ENCODE measurements around the gene C14orf39.

Gene C14orf39, protein sequence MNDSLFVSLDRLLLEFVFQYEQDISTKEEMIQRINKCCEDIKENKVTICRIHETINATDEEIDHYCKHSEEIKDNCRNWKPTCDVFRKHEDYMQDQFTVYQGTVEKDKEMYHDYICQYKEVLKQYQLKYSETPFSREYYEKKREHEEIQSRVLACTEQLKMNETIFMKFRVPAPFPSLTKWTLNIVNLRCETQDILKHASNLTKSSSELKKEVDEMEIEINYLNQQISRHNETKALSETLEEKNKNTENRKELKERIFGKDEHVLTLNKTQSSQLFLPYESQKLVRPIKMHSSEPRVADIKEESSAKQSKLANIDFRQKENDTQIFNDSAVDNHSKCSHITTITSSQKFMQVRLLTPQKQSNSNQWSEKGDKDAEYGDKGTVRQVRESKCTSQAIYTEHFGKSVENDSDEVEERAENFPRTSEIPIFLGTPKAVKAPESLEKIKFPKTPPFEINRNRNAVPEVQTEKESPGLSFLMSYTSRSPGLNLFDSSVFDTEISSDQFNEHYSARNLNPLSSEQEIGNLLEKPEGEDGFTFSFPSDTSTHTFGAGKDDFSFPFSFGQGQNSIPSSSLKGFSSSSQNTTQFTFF

DNA sequence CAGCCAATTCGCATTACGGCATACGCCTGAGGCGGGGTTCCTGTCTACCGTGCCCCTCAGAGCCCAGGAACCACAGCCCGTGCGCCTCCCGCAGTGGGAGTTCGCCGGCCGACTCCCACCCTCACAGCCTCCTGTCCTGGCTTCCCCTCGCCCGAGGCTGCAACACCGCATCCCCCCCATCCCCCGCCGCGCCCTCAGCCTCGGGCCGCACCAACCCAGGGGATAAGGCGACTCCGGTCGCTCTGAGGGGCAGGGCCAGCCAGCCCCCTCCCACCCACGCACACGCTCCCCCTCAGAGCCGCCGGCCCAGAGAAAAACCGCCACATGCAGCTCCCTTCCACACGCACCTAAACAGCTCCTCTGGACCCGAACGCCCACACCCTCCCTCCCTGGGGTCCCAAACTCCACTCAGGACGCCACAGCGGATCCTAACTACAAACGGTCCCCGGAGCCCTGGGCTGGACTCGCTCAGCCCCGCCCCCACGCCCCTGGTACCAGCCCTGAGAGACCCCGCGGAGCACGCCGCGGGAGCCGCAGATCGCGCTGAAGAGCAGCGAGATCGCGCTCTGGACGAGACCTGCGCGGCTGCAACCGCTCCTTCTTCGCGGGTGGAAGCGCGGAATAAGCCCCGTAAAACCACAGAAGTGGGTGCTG, at the start of gene C14orf39:
Gene C14orf39, minus strand, starts transcription at position 466 of the 654 bp plus-strand sequence. CDS start 985 bp downstream, outside the sequence.
- FAIRE-seq = no peak

DNA sequence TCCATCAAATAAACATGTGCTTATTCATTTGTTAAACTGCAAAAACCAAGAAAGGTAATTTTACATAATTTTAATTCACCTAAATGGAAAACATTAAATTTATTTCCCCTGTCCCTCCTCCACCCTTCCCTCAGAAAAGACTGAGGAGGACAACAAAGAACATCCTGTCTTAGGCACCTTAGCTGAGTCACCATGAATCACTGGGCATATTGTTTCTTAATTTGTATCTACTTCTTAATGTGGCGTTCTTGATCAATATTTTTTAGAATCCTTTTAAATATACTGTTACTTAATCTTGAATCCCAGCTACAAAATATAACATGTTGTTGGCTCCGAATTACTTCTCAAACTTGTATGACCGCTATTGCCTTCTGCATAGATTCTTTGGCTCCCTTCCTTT, 46.6 kb upstream of the C14orf39 start:
- no peak for FAIRE-seq

DNA sequence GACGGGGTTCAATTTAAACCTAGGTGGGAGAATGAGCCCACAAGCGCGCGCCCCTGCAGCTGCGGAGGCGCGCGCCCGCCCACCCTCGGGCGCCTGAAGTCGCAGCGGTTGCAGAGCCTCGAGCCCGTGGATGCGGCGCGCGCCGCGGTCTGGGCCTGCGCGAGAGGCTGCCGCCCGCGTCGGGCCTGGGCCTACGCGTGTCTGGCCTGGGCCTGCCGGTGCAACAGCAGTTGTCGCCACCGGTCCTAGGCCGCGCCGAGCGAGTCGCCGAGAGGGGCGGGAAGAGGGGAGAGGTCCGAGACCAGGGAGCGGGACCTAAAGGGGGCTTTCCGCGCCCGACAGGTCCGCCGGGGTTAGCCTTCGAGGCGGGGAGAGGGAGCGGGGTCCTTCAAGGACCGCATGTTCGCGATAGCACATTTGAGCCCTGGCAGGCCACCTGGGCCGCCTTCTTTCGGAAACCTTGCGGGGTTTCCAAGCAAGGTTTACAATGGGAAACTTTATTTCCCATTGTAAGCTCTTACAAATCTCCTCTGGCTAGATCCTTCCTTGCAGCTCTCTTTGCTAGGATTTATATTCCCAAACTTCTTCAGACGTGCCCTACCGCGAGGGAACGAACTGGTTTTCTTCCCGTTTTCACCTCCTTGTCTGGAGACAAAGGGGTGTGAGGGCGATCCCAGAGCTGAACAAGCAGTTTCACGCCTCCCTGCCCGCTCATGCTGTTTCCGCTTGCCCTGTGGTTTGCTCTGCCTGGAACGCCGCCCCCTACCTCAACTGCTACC, 29.8 kb upstream of the C14orf39 start:
- no peak for FAIRE-seq

DNA sequence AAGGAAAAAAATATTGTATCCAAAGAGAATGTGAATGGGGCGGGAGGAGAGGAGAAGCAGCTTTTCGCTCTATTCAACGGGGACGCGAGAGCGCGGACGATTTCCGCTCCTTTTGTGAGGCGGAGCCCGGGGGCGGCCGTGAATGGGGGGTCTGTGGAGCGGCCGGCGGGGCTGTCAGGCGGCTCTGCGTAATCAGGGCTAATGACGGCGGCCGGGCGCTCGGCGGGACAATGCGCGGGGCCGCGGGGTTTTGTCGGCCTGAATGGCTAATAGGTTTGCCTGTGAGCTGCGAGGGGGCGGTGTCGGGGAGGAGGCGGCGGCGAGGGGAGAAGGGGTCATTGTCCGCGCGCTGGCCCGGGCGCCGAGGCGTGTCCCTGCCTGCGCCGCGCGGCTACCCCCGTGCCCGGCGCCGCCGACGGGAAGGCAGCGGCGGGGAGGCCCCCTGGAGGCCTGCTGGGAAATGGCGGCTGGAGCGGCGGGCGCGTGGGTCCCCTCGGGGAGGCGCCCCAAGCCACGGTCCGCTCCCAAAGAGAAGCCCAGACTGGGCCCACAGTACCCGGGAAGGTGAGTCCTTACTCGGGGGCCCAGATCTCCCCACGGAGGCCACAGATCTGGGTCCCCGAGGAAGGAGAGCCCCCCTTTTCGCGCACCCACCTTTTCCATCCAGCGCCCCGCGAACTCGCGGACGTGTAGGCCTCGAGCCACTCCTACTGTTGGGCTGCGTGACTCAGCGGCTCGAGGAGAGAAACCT, 29.1 kb upstream of the C14orf39 start:
- no peak for FAIRE-seq

DNA sequence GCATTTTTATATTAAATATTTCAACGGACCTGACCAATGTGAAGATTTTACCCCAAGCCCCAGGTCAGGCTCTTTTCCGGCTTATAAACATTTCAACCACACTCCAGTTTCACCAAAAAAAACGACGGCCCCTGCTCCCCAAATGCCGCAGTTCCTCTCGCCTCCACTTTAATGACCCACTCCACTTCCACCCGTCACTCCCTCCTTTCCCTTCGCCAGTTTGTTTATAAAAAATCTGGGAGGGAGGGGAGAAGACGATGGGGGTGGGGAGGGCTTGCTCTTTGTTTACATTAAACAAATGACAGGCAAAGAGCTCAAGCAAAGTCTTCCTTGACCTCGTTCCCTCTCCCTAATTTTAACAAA, 28.5 kb upstream of the C14orf39 start:
- FAIRE-seq = no peak

DNA sequence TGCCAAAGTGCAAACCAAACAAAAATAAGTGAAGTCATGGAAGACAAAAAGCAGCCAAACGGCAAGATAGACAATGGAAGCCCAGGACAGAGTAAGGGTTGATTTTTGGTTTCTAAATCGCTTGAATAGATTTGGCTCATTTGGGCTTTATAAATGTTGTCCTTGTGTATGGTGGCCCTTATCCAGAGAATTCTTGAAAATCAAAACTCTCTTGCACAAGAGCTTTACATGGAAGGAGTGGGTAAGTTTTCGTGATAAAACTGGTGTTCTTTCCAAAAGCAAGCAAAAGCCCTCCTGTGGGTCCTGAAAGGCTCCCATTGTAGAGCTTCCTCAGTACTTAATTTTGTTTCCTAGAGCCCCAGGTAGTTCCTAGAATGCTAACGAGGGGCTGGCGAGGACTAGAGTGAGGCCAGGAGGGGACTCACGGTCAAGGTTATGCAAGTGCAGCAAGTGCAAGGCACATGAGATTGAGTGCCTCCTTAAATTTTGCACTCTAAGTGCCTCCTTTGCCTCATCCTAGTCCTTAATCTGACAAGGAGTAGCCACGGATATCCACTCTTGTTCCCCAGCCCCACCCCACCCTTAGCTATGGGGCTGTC, 27.2 kb upstream of the C14orf39 start:
- FAIRE-seq = no peak

DNA sequence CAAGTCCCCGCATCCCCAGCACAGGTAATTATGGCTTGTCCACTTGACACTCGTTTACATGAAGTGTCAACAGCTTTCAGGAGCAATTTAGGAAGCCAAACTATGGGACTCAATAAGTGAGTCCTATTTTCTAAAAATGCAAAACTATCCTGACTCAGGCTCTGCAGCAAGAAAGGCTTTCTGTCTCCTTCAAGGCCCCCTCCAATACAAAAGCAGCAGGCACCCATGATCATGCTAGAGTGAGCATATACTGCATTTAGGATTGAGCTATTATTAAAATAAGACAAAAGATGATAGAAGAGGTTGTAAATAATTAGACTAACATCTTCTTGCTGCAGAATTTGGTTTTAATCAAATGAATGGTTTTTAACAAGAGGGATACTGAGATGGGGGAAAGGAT, 26.3 kb upstream of the C14orf39 start:
- no peak for FAIRE-seq

DNA sequence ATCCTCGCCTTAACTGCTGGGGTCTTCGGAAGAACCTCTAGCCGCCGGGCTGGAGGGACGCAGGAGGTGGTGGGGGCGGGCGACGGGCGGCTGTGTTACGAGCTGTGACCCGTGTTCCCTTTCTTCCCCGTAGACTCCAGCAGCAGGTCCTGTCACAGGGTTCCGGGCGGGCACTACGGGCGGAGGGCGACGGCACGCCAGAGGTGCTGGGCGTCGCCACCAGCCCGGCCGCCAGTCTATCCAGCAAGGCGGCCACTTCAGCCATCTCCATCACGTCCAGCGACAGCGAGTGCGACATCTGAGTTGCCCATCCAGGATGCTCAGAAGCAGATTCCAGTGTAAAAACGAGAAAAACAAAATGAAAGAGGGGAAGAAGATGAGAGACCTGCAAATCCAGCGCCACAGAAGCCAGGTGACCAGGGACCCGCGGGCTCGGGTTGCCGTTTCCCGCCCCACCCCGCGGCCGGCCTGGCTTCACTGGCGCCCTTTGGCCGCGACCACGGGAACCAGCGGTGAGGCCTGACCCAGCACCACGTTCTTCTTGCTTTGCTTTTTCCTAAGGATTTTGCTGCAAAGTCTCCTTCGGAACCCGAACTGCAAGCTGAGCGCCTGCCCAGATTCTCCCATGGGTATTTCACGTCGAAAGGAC, 25.2 kb upstream of the C14orf39 start:
- FAIRE-seq = no peak

DNA sequence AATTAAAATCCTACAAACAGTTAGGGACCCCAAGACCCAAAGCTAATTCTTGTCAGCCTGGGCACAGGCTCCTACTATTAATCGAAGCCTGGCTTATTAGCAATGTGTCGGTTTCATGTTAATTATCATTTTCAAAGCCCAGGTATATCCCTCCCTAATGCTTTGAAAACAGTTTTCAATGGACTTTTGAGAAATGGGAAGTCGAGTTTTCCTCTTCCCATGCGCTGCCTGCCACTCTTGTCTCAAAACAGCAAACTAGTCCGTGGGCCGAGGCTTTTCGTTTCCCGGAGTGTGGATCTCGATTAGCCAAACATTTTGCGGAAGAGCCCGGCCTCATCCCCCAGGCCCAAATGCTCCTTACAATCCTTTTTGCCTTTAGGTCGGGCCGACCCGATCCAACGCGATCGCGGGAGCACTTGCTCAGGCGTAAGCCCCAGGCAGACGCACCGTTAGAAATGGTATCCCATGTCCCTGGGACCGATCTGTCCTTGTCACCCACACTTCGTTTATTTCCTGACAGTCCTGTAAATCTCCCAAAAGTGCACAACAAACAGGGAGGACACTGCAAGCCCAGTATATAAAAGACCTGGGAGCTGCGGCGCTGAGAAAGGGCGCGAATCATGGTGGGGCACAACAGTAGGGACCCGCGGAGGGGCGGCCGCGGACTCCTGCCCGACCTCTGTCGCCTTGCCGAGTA, 24.5 kb upstream of the C14orf39 start:
- no peak for FAIRE-seq

DNA sequence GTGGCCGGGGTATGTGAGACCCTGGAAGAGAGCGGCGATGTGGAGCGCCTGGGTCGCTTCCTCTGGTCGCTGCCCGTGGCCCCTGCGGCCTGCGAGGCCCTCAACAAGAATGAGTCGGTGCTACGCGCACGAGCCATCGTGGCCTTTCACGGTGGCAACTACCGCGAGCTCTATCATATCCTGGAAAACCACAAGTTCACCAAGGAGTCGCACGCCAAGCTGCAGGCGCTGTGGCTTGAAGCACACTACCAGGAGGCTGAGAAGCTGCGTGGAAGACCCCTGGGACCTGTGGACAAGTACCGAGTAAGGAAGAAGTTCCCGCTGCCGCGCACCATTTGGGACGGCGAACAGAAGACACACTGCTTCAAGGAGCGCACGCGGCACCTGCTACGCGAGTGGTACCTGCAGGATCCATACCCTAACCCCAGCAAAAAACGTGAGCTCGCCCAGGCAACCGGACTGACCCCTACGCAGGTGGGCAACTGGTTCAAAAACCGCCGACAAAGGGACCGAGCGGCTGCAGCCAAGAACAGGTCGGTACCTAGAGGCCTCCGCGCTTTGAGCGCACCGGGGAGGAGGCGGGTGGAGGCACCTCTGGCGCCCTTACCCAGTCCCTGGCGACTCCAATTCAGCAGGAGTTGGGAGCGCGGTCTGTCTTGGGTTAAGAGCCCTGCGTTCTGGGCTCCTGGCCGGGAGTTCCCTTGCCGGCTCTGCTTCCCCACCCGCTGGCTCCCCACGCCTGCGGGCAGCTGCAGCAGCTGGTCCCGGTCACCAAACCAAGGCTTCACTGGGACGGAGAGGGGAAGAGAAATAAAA, 23.8 kb upstream of the C14orf39 start:
- no peak for FAIRE-seq

DNA sequence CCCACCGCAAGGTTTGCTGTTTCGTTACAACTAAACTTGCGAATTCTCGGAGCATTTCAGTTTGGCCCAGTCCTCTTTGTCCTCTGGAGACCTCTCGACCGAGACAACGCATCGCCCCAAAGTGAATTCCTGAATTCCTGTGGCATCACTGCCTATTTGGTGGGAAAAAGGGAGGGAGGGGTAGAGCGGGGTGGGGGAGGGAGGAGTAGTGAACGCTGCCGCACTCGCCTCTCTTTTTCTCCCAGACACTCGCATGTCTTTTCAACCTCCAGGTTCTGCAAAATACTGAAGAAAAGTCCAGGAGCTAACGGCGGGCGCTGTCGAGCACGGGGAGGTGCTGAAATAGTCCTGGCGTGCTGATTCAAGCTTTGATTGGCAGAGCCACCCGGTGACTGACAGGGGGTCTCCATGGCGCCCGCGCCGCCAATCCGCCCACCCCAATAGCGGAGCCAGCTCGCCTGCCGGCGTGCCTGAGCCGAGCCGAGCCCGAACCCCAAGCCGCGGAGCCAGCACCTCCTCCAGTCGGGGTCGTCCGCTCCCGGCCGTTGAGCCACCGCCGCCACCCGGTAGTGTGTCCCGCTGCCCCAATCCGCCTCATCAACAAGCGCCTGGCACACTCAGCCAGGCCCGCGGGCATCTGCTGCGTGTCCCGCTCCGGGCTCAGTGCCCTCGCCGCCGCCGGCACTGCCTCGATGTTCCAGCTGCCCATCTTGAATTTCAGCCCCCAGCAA, 23.0 kb upstream of the C14orf39 start, which contains the start of gene SIX6:
Gene SIX6, plus strand, starts transcription at position 440 of the 731 bp plus-strand sequence. Its CDS starts 253 bp downstream, at position 693.
- FAIRE-seq = no peak

DNA sequence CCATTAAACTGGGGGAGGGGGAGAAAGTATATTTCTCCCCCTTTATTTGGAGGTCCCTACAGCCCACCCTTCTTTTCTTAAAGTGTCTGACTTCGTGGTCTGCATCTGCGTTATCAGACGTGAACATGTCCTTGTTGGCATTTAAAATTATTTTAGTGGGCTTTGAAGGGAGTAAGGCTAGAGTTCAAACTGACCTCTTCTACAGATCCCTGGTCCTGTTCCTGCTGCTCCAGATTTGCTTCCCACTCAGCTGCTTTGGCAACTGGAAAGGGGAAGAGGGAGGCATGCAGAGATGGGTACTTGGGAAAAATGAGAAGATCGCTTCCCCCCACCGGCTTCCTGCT, 22.5 kb upstream of the C14orf39 start:
- no peak for FAIRE-seq

DNA sequence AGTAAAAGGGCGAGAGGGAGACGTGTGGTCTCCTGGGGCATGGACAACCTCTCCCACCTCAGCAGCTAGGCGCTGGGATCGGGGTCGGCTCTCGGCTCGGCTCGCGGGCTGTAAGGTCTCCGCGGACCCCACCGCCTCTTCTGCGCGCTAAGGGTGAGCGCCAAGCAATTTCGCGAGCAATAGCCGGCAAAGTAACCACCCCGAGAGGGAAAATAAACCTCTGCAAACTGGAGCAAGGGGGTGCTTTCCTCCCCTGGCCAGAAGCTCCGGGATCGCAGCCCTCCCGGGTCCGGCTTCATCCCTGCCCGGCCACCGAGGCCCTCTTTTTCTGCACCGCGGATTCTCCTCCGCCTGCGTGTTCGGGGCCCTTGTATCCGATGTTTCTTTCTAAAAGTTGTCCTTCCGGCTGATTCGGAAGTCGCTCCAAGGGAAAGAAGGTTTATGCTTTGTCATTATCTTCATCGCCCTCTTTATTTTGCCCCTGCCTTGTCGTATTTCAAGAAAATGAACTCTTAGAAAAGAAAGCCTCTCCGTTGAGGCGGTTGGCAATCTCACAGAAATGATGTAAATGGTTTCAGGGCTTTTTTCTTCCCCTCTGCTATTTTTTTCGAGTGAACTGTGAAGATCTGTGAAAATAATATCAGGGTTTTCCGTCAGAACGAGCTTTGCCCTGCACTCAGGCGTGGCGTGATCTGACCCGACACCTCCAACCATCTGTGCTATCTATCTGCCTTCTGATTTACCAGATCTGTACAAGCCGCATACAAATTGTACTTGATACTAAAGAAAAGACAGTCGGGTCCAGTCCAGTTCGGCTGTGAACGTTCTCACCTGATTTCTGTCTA, 21.3 kb upstream of the C14orf39 start:
- FAIRE-seq = no peak

DNA sequence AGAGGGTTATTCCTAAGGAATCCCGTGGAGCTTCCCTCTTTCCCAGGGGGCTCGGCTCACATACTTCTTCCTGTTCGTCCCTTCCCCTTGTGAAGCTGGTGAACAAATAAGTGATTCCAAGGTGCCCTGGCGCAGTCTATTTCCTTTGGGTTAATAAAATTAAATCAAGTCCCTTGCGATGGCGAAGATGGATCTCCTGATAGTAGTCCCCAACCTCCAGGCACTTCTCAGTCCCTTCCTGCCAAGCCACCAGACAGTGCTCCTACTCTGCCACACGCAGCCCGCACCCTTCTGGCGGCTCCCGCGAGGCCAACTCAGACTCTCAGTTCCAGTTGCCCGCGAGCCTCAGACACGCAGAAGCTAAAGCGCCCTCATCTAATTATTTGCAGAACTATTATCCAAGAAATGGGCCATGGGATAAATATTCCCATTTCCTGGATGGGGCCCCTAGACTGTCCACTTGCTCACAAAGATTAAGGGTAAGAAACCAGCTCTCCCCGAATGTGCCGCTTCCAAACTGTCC, 20.7 kb upstream of the C14orf39 start:
- no peak for FAIRE-seq

DNA sequence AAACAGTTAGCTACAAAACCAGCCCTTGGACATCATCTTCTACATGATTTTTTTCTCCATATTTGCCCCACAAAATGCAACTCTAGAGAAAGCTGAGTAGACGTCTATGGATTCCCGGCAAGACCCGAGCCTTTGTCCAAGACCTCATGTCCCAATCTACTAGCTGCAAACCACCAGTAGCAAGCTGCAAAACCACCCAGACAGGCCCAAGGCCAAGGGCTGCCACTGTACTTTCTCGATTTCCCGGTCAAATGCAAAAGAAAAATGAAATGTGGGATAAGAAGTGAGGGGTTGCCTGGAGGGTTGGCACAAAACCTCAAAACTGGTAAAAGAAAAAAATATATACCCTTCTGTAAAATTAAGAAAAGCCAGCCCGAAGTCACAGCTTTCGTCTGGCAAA, 20.1 kb upstream of the C14orf39 start:
- no peak for FAIRE-seq

DNA sequence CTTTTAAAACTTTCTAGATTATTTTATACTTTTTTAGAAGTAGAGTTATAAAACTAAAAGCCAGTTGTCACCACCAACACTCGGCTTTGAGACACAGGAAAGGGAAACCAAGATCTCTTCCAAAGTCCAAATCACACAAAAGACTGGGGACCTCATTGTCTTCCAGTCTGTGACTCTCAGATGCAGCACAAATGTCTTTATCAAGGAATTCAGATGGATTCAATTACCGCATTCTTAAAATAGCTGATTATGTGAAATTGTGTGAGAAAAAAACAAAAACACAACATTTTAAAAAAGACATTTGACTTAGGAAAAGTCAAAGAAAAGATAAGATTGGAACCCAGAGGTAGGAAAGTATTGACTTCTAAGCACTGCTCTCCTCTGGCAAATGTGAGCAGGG, 19.6 kb upstream of the C14orf39 start:
- FAIRE-seq = no peak

DNA sequence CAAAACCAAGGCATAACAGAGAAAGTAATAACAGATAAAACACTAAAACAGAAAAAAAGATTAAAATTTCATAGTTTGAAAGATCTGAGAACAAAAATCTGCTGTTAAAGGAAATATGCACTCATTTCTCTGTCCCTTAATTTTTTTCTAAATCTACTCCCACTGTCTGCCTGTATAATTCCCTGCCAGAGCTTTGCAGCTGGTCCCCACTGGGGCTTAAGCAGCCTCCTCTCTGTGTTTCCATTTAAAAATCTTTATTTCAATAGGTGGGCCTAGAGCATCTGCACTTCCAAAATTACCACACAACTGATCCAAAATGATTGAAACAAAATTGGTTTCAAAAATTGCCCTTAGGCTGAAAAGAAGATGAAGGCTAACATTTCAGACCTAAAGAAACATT, 16.7 kb upstream of the C14orf39 start:
- FAIRE-seq = no peak

DNA sequence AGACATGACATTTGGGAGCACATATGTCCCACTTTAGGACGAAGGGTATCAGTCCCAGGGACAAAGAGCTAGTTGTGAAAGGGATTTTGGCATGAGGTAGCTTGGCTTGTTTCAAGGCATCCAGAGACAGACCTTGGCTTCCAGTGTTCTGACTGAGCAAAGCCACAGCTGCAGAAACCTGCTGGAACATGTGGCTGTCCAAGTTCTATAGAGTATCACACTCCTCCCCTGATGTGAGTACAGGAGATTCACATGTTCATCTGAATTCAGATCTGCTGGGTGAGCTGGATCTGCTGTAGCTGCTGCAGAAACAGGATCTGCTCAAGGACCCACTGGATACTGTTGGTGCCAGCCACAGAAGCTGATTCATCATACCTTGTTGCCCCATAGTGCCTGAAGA, 10.1 kb upstream of the C14orf39 start:
- FAIRE-seq = no peak
